Astrocyte of the cerebellum (primary cell): ENCODE data around the gene SPOP.

Source experiments
- DNase-seq: peaks from one replicate; pipeline ENCODE4 v3.0.0-alpha.2; 2011; ENCODE audit warnings: low read depth
- H3K4me3 ChIP-seq: 2 replicates; pipeline ENCODE4 v1.5.1; 2011; ENCODE audit warnings: mild to moderate bottlenecking, low read depth, low read length, moderate library complexity
- in situ Hi-C: cut with HindIII; loops from 2 replicates; pipeline ENCODE4 v1.10.0; 2017; ENCODE audit warnings: low sequenced_read_pairs
- TF ChIP-seq, protein P1 (sequence below): IDR thresholded peaks from 2 replicates; pipeline ENCODE4 v1.5.1; 2012; ENCODE audit warnings: low read length, low read depth, moderate library complexity, mild to moderate bottlenecking; ENCODE audit errors: missing control alignments

The SPOP gene

DNA sequence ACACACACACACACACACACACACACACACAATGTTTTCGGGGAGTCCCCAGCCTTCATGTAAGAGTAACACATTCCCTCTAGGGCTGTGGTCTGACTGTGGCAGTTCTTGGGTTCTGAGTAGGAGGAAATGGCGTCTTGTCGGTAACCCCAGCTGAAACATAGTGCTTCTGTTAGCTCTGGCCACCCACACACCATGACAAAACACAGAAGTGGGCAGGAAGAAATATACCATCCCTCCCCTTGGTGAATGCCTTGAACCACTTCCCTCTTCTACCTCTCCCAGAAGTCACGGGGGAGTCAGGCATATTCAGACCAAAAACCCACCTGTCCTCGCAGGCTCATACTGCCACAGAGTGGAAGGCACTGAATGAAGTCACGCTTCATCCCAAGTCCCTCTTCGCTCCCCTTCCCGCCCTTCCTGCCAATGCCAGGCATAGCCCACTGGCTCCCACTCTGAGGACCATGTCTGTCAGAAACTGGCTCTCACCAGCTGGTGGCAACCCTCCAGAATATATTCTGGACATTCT, 18.4 kb upstream of the SPOP start:
- TF ChIP-seq, protein P1, sequence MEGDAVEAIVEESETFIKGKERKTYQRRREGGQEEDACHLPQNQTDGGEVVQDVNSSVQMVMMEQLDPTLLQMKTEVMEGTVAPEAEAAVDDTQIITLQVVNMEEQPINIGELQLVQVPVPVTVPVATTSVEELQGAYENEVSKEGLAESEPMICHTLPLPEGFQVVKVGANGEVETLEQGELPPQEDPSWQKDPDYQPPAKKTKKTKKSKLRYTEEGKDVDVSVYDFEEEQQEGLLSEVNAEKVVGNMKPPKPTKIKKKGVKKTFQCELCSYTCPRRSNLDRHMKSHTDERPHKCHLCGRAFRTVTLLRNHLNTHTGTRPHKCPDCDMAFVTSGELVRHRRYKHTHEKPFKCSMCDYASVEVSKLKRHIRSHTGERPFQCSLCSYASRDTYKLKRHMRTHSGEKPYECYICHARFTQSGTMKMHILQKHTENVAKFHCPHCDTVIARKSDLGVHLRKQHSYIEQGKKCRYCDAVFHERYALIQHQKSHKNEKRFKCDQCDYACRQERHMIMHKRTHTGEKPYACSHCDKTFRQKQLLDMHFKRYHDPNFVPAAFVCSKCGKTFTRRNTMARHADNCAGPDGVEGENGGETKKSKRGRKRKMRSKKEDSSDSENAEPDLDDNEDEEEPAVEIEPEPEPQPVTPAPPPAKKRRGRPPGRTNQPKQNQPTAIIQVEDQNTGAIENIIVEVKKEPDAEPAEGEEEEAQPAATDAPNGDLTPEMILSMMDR = no peak
- in situ Hi-C loops = no loop called here
- H3K4me3 ChIP-seq = no peak overlapping the region
- no peak for DNase-seq

DNA sequence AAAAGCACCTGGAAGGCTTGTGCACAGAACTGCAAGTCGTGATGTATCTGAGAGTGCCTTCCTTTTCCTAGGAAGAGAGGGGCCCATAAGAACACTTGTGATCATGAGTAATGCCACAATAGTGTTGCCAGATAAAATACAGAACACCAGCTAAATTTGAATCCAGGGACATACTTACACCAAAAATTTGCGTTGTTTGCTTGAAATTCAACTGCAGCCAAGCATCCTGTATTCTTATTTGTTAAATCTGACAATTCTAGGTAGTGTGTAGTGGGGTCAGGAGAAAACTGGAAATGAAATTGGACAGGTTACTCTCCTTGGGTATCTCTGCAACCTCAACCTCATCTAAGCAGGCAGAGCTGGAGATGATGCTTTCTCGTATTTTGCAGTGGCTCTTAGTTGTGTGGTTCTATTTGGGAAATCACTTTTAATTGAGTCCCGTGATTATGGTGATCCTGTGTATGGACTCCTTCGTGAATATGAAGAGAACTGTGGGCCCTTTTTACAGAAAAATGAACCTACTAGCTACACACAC, 17.9 kb upstream of the SPOP start:
- in situ Hi-C loops = no loop called here

DNA sequence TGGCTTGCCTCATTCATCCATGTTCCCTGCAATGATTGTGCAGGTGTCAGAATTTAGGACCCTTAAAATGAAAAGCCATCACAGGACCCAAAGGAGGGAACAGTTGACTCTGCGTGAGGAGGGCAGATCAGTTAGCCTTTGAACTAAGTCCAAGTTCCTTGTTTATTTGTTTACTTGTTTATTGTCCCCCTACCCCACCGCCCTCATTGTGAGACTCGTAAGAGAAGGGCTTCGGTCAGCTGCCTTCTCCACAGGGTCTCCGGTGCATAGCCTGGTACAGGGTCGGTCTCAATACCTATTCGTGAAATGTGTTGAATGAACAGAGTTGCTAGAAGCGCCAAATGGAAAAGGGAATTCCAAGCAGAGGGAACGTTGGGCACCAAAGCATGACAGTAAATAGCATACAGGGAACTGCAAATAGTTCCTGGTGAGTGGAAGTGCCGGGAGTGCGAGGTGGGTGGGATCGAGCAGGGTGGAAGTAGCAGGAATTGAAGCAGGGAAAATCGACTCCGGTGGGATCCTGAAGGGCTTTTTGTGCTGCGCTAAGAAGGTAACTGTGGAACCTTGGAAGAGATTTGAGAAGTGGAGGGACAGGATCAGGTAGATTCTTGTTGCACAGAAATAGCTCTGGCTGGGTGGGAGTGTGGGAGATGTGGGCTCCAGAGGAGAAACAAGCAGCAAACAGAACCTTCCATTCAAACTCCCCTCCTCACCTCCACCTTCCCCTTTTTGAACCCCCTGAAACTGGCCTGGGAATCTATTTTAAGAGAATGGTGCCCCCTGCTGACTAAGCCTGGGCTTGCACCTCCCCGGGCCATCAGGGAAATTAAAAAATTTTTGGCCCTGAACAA, 17.2 kb upstream of the SPOP start:
- TF ChIP-seq, protein P1 = peak; percentile 88
- in situ Hi-C loops = no loop called here

More for the DNA sequence above, 17.9 kb upstream of the SPOP start:
- no peak overlapping the region for H3K4me3 ChIP-seq
- DNase-seq = no peak
- TF ChIP-seq, protein P1 = no peak

DNA sequence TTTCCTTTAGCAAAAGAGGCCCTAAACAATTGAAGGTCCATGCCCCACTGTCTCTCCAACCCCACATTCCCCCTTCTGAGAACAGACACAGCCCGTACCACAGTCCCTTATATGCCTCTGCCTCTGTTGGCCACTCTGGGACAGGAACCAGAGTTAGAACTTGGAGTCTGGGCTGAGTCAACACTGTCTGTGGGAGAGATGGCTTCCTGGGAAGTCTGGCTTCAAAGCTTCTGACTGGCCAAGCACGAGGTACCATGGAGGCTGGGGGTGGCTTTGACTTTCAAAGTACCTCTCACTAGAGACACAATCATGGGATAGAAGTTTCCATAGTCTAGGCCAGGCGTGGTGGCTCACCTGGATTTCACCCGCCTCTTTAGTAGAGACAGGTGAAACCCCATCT, 14.9 kb upstream of the SPOP start:
- no peak overlapping the region for H3K4me3 ChIP-seq
- TF ChIP-seq, protein P1 = no peak
- in situ Hi-C loops = no loop called here
- no peak for DNase-seq

More for the DNA sequence above, 17.2 kb upstream of the SPOP start:
- DNase-seq = no peak
- H3K4me3 ChIP-seq = no peak overlapping the region

DNA sequence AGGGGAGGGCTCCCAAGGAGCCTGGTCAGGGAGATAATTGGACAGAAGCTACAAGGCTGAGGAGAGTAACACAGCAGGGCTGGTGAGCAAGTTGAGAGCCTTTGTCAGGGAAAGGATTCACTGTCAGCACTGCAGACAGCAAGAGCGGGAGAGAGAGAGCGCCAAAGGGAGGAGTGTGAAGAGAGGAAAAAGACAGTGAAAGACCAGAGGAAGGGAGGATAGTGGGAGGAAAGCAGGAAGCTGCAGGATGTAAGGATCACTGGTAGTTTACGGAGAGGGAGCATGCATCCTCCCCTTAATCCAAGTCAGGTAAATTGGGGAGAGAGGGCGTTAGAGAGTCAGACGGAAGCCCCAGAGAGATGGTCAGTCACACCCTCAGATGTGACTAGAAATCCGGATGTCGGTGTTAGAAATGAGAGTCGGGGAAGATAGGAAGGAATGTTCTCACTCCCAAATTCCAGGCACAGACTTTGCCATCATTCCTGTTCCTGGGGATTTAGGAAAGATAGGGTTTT, 13.8 kb upstream of the SPOP start:
- no peak overlapping the region for H3K4me3 ChIP-seq
- no peak for DNase-seq
- in situ Hi-C loops = no loop called here
- TF ChIP-seq, protein P1 = no peak

DNA sequence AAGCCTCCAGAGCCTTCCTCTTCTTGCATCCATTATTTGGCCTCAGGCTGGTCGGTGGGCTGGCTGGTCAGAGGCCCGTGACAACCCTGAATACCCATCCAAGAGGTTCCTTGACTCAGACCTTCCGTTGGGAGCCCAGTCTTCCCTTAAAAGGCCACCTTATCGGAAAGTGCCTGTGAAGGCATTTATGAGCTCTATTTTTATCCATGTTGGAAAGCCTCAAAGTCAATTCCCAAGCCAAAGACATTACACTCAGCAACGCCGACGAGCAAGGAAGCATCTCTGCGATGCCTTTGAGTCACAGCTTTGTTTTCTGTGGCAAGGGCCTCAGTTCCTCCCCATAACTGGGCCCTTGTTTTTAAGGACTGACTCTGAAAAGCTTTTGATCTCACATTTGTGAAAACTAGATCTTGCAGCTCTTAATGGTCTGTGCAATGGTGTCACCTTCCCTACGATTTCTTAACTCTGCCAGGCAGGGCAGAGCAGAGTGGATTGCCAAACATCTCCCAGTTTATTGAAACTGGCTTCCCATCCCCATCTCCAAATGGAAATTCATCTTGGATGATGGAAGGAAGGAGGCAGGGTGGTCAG, 13.3 kb upstream of the SPOP start:
- in situ Hi-C loops = no loop called here
- TF ChIP-seq, protein P1 = no peak
- no peak for DNase-seq
- H3K4me3 ChIP-seq = no peak overlapping the region
